Right lobe of liver (tissue), 4 donors: ENCODE measurements around the gene TACSTD2.

Experiments used
- POLR2A ChIP-seq: fragments of 450-650 bp; IDR thresholded peaks from one replicate; pipeline ENCODE4 v1.6.1; 2017; ENCODE audit warnings: antibody characterized with exemption, mild to moderate bottlenecking
- TF ChIP-seq, protein P1 (sequence below), 4 donors: fragments of 200-600 bp in 3 of 4; fragments of 450-650 bp in 1 of 4; IDR thresholded peaks; one replicate each; pipeline versions ENCODE4 v1.5.1 to v1.8.0; 2016 to 2022; ENCODE audit warnings: antibody characterized with exemption in 4 of 4, mild to moderate bottlenecking in 2 of 4
- donor health status: DM: no; HTN: no; CAD: no.
- donor health status: DM: no; HTN: no; CAD: no.
- donor health status: DM: no; HTN: yes; CAD: no.

DNA sequence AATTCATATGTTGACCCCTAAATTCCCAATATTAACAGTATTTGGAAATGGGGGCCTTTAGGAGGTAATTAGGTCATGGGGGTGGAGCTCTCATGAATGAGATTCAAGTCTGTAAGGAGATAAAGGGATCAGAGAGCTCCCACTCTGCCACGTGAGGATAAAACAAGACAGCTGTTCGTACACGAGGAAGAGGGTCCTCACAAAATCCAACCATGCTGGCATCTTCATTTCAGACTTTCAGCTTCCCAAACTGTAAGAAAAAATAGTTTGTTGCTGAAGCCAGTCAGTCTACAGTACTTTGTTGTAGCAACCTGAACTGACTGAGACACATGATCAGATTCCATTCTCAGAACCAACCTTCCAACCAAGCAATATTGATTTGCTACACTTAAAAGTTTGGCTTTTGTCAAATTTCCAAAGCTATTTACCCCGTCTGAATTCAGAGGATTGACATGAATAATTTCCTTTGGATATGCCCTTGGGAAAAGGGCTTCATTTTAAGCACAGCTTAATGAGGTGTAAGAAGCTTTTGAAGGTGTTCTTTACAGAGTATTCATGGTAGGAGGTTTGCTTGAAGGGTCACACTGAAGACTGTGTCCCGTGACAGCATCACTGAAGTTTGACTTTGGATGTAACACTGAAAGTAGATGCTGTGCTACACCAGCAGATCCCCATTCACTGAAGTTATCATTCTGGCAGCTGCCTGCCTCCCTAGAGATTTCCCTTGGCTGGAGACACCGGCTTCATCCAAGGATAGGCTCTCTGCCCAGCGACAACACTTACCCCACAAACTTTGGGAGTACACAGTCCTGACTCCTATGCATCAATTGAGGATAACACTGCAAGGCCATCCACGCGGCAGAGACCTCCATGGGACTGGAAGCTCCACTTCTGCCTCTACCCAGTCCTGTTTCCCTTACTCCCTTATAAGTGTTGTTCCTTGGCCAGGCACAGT, 25.6 kb downstream of the TACSTD2 start:
- TF ChIP-seq, protein P1, sequence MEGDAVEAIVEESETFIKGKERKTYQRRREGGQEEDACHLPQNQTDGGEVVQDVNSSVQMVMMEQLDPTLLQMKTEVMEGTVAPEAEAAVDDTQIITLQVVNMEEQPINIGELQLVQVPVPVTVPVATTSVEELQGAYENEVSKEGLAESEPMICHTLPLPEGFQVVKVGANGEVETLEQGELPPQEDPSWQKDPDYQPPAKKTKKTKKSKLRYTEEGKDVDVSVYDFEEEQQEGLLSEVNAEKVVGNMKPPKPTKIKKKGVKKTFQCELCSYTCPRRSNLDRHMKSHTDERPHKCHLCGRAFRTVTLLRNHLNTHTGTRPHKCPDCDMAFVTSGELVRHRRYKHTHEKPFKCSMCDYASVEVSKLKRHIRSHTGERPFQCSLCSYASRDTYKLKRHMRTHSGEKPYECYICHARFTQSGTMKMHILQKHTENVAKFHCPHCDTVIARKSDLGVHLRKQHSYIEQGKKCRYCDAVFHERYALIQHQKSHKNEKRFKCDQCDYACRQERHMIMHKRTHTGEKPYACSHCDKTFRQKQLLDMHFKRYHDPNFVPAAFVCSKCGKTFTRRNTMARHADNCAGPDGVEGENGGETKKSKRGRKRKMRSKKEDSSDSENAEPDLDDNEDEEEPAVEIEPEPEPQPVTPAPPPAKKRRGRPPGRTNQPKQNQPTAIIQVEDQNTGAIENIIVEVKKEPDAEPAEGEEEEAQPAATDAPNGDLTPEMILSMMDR (IDR thresholded peaks at IDR 0.05), result no peak
- no peak for TF ChIP-seq POLR2A
